ENCODE data around the gene IGSF9B.

IGSF9B gene

DNA sequence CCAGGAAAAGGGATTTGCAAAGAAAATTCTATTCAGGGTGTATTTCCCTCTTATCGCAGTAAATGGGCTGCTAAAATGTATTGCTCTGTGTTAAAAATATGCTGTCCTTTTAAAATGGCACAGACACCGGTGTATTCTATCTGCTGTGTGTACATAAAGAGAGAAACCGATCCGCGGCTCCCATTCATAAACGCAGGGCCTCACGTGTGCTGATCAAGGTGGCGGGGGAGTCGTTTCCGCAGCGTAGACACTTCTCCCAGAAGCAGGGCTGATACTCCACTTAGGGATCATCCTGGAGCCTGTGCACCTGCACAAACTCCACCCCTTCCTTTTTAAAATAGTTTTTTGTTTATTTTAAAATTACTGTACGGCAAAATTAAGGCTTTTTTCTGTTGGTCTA is 26.1 kb upstream of the IGSF9B start:
- no peak for DNase-seq

DNA sequence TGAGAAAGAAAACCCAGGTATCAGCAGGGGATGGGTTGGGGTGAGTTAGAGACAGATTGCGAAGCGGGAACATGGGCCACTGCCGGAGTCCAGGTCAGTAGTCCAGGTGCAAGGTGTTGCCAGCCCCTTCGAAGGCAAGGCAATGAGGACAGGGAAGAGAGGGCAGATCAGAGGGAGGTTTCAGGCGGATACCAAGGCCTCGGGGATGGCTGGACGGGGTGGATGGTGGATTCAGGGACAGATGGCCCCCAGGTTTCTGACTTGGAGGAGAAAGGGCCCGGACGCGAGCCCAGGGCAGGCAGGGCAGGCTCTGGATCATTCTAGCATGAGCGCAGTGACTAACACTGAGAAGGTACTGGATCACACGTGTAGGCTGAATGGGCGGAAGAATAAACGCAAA is 25.4 kb upstream of the IGSF9B start:
- DNase-seq = no peak

DNA sequence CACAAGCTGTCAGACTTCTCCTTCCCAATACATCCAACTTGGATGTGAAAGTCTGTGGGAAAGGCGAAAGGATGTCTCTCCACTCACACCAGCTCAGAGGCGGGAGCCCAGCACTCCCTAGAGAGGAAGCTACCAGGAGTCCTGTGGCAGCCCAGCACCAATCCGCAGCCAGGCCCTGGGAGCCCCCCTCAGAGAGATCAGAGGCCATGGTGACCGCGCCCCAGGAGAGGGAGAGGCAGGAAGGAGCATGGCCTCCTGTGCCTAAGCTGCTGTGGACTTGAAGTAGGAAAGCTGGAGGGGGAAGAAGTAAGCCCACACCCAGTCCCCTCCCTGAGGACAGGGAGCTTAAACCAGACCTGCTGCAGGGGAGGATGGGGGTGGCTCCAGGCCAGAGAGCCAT is 24.4 kb upstream of the IGSF9B start:
- DNase-seq = no peak

DNA sequence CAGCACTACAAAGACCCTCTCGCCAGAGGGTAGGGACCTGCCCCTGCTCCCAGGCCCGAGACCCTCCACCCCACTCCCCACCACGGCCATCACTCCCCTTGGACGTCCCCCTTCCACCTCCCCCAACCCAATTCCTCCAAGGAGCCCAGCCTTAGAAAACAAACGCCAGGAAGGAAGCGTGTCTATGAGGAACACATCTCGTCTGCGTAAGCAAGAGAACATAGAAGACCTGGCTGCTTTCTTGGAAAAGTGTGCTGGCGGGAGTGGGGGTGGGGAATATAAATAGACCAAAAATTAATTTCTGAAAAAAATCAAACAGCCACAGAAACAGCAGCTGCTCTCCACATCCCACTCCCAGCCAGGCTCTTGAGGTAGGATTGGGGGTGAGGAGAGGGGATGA is 23.9 kb upstream of the IGSF9B start:
- DNase-seq = no peak

DNA sequence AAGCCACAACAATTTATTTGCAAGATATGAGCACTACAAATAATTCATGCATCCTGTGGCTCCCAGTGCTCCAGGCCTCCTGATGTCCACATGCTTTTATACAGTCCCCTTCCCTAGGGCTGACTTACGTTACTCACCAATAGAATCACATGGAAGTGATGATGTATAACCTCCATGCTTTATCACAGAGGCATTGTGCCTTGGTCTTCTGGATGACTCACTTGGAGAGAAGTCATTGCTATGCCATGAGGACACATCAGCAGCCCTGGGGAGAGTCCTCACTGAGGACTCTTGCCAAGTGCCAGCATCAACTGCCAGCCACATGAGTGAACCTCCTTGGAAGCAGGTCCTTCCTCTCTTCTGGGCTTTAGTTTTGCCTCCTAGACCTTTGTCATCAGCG is 22.0 kb upstream of the IGSF9B start:
- DNase-seq = no peak

DNA sequence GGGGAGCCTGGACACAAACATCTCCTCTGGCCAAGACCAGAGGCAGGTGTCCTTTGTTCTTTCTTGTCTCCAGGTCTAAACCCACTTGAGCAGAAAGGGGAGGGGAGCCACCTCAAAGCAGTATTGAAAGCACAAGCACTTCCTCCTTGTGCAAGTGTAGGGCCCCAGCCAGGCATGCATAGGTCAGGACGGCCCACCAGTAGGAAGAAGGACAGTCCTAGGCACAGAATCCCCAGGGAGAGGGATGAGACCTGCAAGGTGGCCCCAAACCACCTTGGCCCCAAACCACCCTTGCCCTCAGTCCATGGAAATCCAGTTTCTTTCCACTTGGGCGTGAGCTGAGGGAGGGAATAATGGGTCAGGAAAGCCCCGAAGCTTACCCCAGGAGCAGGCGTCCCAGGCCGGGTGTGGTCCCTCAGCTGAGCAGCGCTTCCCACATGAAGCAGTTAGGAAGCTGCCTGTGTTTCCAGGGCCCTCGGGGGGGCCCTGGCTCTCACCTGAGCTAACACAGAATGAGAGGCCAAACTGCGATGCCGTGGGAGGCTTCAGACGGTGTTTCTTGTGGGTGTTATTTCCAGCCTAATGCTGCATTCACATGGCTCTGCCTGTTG is 20.4 kb upstream of the IGSF9B start:
- no peak for DNase-seq

DNA sequence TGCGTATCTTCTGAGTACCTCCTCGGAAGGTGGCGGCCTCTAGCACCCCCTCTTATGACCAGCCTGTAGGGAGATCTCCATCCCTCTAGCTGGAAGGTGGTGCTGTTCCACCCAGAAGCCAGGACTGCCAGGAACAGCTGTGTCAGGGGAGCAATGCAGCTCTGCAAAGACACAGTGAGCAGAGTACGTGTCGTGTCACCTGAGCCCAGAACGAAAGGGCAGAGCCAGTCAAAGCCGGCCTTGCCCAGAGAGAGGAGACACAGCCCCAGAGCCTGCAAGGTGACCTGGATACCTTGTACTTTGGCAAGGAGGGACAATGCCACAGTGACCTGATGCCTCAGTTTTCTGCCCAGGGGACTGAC is 18.7 kb upstream of the IGSF9B start:
- no peak for DNase-seq

DNA sequence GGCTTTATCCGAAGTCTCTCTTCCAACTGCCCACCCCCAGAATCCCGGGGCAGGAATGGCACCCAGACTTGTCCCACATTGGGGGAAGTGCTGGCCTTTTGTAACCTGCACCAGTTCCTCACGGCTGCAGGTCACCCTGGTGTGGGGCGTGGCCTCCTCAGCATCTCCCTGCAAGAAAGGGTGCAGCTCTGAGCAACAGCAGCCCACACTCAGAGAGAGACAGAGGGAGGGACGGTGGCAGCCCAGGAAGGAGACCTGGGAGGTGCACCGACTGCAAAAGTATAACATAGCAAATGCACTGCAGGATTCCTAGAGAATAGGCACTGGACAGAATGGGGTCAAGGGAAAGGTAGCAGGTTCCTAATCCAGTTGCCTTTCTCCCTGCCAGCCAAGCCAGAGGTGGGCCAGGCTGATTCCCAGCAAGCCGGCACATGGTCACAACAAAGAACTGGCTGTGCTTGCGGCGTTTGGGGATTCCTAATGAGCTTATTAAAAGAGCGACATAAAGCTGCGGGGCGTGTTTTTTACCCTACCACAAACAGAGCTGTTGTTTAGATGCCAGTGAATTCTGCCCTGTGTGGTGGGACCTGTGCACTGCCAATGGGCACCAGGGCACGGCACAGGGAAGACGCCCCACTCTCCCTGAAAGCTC is 18.2 kb upstream of the IGSF9B start:
- DNase-seq = no peak

DNA sequence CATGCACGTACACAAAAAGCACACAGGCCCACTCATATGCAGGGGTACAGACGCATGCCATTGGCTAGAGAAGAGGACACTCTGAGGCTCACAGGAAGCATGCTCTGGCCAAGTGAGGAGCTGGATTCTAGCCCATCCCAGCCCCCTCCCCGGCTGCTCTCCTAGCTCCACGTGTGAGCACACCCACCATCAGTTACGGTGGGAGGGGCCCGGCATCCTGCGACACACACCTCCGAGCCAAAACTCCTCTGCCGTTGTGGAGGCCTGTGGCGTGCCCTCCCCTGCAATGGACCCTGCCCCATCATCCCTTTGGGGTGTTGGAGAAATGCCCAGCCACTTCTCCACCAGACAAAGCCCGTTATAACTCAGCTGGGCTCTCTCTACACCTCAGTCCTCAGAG is 15.1 kb upstream of the IGSF9B start:
- no peak for DNase-seq

DNA sequence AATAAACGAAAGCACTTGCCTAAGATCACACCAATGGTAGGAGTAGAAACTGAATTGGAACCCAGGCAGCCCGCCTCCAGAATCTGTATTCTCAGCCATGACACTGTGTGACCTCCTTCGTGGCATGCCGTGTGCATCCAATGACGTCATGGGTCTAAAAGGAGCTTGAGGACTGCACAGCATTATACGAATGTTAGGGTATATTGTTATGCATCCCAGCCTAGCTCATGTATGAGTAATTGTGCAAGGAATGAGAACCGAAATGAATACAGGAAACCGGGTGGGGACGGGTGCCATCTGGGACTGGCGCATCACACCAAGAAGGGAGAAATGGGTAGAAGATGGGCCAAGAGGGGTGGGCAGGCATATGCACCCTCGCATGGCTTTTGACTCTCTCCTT is 12.3 kb upstream of the IGSF9B start:
- no peak for DNase-seq

DNA sequence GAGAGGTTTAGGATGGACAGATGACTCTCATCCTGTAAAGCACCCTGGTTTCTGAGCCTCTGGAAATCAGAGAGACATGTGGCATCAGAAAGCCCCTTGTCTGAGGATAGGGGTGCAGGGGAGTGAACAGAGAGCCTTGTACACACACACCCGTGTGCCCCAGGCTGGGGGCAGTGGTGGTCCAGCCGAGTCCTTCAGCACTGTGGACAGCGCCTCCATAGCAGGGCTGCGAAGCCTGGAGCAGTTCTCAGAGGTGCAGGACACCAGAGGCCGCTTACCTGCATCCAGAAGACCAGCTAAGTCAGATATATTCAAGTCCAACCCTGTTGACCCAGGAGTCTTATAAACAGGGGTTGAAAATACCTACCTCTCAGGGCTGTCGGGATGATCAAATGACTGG is 11.5 kb upstream of the IGSF9B start:
- no peak for DNase-seq

DNA sequence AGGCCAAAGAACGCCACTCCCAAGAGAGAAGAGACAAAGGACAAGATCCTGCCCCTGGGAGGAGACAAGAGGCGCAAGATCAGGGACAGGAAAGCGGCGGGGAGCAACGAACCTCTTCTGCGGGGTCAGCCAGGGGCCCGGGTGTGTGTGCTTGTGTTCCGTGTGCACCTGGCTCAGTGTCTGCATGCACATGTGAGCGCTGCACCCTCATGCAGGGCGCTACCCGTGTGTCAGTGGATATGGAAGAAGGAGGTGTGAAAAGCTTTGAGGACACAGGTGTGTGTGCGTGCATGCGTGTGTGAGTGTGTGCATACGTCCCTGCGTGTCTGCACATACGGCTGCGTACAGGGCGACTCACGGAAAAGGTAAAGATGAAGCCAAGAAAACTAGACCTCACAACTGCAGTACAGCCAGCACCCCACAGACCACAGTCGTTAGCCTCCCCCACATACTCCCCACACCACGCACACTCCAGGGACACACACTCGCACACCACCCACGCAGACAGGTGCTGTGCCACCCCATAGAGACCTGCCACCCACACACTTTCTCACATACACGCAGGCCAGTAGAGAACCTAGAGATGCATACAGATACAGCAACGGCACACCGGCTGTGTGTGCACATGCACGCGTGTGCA is 11.0 kb upstream of the IGSF9B start:
- DNase-seq = no peak

DNA sequence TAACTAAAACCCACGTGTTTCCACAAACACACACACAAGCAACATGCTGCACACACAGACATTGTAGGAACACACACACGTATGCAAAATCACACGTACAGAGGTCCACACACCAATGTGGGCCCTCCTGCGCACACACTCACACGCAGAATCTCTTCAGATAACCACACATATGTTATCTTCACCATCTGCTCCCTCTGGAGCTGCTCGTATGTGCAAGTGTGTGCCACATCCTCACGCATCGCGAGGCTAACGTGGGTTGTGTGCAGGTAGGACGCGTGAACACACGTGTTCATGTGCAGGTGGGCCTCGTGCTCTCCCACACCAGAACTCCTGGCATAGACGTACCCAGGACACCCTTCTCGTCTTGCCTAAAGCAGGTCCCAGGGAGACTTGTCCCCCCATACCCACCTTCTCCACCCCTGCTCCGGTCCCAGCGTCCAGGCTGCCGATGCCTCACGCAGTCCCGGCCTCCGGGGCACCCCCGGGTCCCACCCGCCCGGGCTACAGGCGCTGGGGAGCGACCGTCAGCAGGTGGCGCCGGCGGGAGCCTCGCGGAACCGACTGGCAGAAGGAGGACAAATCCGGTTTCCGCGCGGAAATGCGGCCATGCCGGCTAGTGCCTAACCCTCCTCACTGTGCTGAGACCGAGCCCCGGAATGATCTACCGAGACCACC is 10.3 kb upstream of the IGSF9B start:
- DNase-seq = no peak

DNA sequence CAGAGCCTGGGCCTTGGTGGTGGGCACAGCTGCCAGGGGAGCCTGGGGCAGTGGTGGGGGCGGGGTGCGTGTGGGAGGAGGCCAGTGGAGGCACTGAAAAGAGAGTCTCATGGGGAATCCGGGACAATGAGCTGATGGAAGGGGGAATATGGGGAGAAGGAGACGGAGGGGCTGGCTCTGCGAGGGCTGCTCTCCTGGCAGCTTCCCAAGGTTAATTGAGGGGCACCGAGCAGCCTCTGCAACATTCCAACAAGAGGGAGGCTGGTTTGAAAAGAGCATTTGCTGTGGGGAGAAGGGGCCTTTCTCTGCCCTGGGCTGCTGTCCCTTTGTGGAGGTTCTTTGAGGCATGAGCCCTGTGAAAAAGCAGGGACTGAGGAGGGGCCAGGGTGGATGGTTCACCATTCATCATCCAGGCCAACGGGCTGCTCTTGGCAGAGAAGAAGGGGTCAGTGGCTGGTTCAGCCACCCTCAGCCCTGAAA is 9.4 kb upstream of the IGSF9B start:
- DNase-seq = no peak

DNA sequence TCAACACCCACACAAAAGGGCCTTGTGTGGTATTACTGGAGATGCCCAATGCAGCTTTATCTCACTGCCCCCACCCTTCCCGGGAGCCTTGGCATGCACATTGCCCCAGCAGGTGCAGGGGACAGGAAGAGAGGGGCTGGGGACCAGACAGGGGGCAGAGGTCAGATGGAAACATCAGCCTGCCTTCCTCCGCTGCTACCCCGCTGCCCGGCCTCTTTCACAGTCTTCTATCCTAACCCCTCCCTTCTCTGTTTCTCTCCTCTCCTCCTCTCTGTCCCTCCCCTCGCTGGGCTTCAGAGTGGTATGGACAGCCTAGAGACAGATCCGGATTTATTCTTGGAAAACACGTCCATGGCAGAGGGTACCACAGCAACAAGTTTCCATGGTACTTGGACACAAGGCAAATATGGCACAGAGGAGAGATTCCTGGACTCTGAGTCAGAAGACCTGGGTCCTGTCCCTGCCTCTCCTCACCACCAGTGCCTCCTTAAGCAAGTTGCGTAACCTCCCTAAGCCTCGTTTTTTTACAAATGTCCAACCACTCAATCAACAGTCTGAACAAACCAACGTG is 8.3 kb upstream of the IGSF9B start:
- no peak for DNase-seq

DNA sequence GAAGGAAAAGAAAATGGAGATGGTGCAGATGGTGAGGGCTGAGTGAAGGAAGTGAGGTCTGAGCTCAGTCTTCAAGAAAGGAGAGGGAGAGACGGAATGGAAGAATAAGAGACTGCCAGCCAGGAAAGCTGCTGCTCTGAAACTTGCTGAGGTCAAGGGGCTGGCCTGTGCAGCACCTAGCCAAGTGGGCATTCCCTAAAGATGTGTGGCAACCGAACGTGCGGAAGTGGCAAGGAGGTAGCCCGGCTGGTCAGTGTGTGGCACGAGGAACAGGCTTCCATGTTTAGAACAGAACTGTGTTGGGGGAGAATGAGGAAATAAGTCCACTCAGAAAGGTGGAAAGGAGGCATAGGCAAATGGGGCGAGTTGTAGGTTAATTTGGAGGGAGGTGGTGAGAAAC is 7.6 kb upstream of the IGSF9B start:
- DNase-seq = no peak

DNA sequence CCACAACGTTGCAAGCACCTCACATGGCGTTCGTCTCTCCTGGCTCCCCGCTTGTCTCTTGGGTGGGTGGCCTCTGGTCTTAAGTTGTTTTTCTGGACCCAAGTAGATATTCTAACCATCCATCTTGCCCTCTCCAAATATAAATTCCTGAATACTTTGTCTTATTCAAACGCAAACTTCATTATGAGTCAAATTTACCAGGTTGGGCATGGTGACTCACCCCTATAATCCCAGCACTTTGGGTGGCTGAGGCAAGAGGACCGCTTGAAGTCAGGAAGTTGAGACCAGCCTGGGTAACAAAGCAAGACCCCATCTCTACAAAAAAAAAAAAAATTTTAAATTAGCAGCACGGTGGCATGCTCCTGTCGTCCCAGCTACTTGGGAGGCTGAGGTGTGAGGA is 5.1 kb upstream of the IGSF9B start:
- DNase-seq = no peak

DNA sequence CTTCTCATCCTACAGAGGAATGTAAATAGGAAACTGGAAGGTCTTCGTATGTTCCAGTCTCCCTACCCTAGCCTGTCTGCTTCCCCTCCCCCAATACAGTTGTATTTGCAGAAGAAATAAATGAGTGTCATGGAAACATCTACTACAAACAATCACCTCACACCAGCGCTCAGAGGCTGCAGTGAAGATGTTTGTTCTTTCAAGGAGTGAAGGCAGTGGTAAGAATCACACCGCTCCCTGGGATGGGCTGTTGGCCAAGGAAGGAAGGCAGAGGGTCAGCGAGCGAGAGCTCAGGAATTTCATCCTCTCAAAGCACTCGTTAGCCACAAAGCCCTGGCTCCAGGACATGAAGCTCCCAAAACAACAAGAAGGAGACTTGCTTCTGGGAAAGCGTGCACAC is 1.1 kb upstream of the IGSF9B start:
- no peak for DNase-seq

DNA sequence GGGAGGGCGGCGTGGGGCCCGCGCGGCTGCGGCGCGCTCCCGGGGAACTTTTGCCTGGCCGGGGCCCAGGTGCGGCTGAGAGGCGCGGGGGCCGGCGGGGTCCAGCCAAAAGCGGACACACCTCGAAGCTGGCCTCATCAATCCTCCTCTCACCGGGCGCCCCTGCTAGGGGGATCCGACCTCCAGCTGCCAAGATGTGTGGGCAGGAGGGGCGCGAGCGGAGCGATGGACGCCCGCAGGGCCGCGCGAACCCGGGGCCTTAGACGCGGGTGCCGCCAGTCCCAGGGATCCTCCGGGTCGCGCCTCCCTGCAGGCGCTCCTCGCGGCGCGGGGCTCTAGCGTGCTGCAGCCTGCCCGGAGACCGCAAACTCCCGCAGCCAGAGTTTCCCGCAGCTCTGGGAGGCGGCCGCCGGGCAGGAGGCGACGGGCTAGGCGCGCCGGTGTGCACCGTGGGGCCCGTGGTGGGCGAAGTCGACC is 785 bp downstream of the IGSF9B start:
- DNase-seq = no peak

DNA sequence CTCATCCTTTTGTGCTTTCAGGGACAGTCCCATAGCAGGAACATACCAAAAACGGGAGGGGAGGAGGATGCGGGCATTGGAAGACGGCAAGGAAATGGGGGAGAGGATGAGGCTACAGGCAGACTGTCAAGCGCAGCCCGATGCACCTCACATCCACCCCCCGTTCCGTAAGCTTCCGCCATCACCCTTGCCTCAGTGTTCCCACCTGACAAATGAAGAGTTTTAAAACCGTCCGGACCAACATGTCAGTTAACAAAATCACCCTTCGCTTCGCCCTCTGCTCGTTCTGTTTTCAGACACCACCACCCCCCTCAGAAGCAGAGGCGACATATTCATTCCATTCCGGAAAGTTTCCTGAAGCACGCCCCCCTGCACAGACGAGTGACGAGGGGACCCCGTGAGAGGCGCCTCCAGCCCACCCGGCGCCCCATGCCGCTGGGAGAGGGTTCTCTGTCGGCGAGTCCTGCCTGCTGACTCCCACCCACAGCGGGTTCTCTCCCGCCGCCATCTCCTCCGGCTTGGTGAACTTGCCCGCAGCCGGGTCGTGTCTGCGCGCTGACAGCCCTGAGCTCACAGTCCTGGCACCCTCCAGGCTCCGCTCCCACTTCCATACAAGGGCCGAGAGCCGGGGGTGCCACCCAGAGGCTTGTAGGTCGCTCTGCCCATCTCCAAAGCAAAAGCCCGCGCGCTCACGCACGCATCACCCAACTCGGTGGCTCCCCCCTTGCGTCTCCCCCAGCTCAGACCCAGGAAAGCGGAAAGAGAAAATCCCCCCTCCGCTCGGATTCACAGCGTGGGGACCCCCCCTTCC is 1.5 kb downstream of the IGSF9B start:
- DNase-seq = no peak

DNA sequence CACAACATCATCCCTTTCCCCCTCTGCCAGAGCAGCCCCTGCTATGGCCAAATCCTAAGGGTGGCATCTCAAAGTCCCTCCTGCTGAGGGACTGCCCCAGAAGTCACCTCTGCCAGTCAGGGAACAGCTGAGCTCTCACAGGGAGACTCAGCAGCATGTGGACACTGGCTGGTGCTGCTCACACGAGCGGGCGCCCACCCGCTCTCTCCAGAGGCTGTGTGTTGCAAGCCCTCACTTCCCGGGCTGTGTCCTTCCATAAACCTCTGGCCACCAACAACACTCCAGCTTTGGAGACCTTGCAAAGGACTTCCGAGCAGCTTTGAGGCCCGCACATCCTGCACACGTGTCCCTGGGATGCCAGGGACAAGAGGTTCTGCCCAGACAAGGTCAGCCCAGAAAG is 2.8 kb downstream of the IGSF9B start:
- no peak for DNase-seq

DNA sequence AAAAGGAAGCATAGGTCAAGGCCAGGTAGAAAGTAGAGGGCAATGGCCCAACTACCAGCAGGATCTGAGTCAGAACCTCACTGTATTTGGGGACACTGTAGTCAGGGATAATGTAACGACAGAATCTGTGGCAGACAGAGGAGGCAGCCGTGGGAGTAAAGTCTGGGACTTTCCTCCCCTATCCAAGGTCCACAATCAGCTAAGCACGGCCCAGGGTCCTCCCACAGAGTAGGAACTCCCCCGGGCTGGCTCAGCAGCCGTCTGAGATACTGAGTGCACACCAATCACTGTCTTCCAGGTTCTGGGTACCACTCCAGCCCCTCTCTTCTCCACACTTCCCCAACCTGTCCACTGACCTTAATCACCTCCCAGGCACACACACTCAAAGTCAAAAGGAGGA is 3.2 kb downstream of the IGSF9B start:
- no peak for DNase-seq

All from KG1 (cell line).